ENCODE data around the gene SLC17A3.

DNA sequence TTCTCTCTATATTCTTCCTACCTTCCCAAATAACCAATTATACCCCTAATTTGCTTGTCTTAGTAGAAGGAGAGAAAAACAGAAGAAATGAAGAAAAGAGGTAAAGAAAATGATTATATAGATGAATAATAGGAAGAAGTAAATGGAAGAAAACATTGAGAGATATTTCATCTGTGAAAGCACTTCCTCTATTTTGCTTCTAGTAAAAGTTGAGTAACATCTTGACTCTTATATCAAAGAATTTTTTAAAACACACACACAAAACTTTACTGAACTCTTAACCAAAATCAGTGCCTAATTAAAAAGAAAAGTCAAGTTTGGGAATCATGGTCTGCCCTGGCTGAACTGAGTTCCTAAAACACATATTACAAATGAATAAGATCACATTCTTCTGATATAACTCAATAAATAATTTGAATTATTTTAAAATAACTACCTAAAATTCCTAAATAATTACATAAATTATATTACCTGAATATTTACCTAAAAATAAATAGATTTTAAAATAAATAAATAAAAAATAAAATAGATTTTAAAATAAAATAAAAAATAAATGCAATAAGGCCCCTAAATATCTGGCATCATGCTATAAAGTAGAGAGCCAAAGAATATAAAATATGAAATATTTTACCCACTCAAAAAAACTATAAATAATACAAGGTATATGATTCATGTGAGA, 47.6 kb upstream of the SLC17A3 start:
- TF ChIP-seq POLR2A (IDR thresholded peaks at IDR 0.05; ENCODE audit: extremely low read depth, insufficient read length) (no peak), MAX (IDR thresholded peaks at IDR 0.05; ENCODE audit: low read depth, low read length) (no peak), MYC (IDR thresholded peaks at IDR 0.05; ENCODE audit: low read depth, low read length) (no peak)
- TF ChIP-seq, protein P1, sequence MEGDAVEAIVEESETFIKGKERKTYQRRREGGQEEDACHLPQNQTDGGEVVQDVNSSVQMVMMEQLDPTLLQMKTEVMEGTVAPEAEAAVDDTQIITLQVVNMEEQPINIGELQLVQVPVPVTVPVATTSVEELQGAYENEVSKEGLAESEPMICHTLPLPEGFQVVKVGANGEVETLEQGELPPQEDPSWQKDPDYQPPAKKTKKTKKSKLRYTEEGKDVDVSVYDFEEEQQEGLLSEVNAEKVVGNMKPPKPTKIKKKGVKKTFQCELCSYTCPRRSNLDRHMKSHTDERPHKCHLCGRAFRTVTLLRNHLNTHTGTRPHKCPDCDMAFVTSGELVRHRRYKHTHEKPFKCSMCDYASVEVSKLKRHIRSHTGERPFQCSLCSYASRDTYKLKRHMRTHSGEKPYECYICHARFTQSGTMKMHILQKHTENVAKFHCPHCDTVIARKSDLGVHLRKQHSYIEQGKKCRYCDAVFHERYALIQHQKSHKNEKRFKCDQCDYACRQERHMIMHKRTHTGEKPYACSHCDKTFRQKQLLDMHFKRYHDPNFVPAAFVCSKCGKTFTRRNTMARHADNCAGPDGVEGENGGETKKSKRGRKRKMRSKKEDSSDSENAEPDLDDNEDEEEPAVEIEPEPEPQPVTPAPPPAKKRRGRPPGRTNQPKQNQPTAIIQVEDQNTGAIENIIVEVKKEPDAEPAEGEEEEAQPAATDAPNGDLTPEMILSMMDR (IDR thresholded peaks at IDR 0.05; ENCODE audit: low read depth, low read length): no peak
